Measurements from ENCODE around the gene ARHGEF25.
"Not testable (repeated sequence)": the region's sequence is repeated elsewhere in the genome, so short reads cannot be mapped to it uniquely, and the experiment has no call there.

Gene ARHGEF25

GRCh38 chr12:57640175-57641042, 29.2 kb downstream of the ARHGEF25 start:
- no peak for DNase-seq

DNA sequence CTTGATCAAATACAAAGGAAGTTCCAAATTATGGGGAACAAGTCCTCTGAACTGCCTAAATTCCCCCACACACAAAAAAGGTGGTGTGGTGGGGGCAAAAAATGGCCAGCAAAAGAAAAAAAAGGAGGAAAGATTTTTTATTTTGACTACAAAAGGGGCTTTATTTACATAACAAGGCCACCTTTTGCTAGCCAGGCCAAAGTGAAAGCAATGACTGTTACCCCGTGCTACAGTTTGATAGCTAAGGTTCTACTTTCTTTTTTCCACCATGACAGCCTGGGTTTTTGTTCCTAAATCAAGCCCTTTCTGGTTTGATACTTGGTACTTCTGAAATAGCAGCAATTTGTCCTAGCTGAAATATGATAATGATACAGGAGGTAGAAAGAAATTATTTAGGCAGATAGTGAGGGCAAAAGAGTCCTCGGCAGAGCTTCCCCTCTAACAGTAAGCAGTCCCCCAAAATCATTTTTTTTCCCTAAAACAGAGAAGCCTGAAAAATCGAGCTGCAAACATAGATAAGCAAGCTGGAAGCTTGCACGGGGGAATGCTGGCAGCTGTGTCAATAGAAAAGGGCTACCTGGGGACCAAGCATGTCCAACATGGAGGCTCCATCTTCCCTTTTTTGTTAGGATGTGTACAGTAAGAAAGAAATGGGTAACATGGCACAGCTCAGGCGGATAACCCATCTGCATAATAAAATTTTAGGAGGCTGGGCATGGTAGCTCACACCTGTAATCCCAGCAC, 30.6 kb downstream of the ARHGEF25 start:
- no peak for DNase-seq

DNA sequence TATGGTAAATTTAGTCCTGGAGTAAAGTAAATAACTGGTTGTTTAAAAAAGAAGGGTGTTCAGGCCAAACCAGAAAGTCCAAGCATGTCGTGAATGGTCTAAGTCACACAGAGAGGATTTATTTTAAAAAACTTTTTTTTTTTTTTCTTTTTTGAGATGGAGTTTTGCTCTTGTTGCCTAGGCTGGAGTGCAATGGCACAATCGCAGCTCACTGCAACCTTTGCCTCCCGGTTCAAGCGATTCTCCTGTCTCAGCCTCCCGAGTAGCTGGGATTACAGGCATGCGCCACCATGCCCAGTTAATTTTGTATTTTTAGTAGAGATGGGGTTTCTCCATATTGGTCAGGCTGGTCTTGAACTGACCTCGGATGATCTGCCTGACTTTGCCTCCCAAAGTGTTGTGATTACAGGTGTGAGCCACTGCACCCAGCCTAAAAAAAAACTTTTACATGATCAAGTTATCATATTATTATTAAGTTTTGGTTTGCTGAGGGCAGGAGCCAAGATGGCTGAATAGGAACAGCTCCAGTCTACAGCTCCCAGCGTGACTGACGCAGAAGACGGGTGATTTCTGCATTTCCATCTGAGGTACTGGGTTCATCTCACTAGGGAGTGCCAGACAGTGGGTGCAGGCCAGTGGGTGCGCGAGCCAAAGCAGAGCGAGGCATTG, 34.9 kb downstream of the ARHGEF25 start:
- not testable (repeated sequence) for DNase-seq

DNA sequence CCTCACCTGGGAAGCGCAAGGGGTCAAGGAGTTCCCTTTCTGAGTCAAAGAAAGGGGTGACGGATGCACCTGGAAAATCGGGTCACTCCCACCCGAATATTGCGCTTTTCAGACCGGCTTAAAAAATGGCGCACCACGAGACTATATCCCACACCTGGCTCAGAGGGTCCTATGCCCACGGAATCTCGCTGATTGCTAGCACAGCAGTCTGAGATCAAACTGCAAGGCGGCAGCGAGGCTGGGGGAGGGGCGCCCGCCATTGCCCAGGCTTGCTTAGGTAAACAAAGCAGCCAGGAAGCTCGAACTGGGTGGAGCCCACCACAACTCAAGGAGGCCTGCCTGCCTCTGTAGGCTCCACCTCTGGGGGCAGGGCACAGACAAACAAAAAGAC, 35.4 kb downstream of the ARHGEF25 start:
- not testable (repeated sequence) for DNase-seq

- DNase-seq, result no peak
Observed at GRCh38 chr12:57654042-57654441, 42.8 kb downstream of the ARHGEF25 start.

- DNase-seq, result no peak
Observed at GRCh38 chr12:57655541-57656240, 44.5 kb downstream of the ARHGEF25 start.

DNA sequence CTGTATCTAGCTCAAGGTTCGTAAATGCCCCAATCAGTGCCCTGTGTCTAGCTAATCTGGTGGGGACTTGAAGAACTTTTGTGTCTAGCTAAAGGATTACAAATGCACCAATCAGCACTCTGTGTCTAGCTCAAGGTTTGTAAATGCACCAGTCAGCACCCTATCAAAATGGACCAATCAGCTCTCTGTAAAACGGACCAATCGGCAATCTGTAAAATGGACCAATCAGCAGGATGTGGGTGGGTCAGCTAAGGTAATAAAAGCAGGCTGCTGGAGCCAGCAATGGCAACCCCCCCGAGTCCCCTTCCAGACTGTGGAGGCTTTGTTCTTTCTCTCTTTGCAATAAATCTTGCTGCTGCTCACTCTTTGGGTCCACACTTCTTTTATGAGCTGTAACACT, 45.2 kb downstream of the ARHGEF25 start:
- DNase-seq, result not testable (repeated sequence)

DNA sequence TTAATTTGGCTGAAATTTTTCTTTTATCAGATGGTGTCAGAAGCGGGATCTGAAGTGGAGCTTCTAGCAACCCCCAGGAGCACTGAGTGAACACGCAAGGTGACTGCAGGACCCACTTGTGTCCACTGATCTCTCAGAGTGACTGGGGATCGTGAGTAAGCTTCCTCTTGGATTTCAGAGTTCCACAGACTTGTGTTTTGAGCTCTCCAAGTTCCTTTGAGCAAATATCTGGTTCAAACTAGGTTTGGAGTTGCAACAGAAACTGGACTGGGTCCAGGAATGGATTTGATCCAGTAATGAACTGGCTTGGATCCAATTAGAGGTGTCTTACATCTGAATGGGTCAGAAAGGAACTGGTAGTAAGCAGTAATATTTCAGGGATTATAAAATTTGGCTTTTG, 46.5 kb downstream of the ARHGEF25 start:
- DNase-seq, result no peak

- no peak for DNase-seq
Observed at GRCh38 chr12:57658890-57659289, 47.7 kb downstream of the ARHGEF25 start.

GRCh38 chr12:57661376-57661775, 50.1 kb downstream of the ARHGEF25 start:
- no peak for DNase-seq

DNA sequence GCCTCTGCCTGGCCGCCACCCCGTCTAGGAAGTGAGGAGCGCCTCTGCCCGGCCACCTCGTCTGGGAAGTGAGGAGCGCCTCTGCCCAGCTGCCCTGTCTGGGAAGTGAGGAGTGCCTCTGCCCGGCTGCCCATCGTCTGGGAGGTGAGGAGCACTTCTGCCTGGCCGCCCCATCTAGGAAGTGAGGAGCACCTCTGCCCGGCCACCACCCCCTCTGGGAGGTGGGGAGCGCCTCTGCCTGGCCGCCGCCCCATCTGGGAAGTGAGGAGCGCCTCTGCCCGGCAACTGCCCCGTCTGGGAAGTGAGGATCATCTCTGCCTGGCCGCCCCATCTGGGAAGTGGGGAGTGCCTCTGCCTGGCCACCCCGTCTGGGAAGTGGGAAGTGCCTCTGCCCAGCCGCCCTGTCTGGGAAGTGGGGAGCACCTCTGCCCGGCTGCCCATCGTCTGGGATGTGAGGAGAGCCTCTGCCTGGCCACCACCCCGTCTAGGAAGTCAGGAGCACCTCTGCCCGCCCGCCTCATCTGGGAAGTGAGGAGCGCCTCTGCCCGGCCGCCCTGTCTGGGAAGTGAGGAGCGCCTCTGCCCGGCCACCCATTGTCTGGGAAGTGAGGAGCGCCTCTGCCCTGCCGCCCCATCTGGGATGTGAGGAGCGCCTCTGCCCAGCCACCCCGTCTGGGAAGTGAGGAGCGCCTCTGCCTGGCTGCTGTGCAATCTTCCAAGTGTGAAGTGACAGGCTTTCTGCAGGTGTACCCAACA, 54.0 kb downstream of the ARHGEF25 start:
- DNase-seq, result not testable (repeated sequence)
